SK-N-MC (cell line): ENCODE results near the gene PRPF4.

Source experiments
- EZH2 ChIP-seq: fragments of 200-600 bp; sonication (generic); IDR thresholded peaks from one replicate; pipeline ENCODE4 v1.6.1; 2017; ENCODE audit warnings: antibody characterized with exemption
- FOXP2 ChIP-seq: optimal IDR thresholded peaks from 2 replicates; pipeline ENCODE3; 2011; ENCODE audit warnings: mild to moderate bottlenecking, moderate library complexity; ENCODE audit not compliant: insufficient read depth; ENCODE audit errors: extremely low read length, control extremely low read depth
- POLR2AphosphoS5 ChIP-seq: IDR thresholded peaks from 2 replicates; pipeline ENCODE4 v1.6.1; 2012; ENCODE audit warnings: mild to moderate bottlenecking, low read depth, low read length, borderline replicate concordance

DNA sequence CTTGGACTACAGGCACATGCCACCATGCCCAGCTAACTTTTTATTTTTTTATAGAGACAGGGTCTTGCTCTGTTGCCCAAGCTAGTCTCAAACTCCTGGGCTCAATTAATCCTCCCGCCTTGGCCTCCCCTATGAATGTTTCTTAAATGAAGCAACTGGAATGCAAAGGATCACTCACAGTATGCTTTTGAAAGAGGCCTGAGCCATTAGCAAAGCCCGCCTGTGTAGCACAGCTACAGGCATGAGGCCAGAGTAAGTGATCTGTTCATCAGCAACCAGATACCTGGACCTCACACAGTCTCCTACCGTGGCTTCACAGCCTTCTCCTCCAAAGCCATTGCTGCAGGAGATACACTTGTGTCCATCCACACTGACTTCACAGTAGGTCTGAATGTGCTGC lies 44.6 kb downstream of the PRPF4 start:
- TF ChIP-seq POLR2AphosphoS5 = no peak
- no peak for TF ChIP-seq EZH2
- TF ChIP-seq FOXP2 = no peak
